DLD1 (cell line): ENCODE data around the gene DSE.
"Not testable (repeated sequence)": the region's sequence is repeated elsewhere in the genome, so short reads cannot be mapped to it uniquely, and the experiment has no call there.

Experiments
- in situ Hi-C: cut with HindIII; loops from 2 replicates; pipeline ENCODE4 v1.10.0; 2017; ENCODE audit warnings: low sequenced_read_pairs

DSE gene

DNA sequence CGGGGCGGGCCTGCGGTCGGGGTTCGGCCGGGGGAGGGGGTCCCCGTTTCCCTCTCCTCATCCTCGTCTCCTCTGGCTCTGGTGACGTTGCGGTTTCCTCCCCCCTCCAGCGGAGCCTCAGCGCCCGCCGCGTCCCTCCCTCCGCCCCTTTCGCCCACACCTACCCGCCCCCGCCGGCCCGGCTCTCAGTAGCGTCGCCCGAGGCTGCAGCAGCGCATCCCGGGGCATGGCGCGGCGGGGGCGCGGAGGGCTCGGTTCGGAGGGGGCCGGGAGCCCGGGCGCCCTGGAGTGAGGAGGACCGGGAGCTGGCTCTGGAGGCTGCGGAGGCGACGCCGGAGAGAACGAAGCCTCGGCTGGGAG lies at the start of gene DSE:
DSE (plus strand) TSS at position 188 of the 360 bp plus-strand sequence. CDS start 28,304 bp downstream, outside the sequence.
- in situ Hi-C loops = no loop called here

DNA sequence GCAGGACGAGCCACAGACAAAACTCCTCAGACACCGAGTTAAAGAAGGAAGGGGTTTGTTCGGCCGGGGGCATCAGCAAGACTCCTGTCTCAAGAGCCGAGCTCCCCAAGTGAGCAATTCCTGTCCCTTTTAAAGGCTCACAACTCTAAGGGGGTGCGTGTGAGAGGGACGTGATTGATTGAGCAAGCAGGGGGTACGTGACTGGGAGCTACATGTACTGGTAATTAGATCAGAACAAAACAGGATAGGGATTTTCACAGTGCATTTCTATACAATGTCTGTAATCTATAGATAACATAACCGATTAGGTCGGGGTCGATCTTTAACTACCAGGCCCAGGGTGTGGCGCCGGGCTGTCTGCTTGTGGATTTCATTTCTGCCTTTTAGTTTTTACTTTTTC lies 48.8 kb upstream of the DSE start:
- in situ Hi-C loops = not testable (repeated sequence)

DNA sequence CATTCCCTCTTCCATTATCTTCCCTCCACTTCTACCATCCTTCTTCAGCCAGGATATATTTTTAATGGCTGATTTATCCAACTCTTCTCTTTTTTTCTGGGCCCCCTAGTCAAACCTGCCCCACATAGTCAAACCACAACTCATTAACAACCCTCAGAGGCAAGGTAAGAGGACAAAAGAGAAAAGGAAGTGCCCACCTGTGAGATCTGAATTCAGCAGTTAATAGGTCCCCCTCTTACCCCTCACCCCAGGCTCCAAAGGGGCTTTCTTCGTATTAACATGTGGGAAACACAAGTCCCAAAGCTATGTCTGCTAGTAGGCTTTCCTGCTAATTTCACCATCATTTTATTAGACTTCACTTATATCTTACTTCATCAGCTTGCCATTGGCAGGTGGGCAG lies 46.9 kb upstream of the DSE start:
- in situ Hi-C loops = no loop called here

DNA sequence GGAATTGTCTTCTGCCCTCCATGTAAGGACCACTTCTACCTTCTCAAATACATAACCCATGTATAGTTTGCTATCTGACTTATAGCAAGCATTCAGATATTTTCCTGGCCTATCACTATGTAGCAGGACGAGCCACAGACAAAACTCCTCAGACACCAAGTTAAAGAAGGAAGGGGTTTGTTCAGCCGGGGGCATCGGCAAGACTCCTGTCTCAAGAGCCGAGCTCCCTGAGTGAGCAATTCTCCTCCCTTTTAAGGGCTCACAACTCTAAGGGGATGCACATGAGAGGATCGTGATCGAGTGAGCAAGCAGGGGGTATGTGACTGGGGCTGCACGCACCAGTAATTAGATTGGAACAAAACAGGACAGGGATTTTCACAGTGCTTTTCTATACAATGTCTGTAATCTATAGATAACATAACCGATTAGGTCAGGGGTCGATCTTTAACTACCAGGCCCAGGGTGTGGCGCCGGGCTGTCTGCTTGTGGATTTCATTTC lies 45.1 kb upstream of the DSE start:
- in situ Hi-C loops = not testable (repeated sequence)

DNA sequence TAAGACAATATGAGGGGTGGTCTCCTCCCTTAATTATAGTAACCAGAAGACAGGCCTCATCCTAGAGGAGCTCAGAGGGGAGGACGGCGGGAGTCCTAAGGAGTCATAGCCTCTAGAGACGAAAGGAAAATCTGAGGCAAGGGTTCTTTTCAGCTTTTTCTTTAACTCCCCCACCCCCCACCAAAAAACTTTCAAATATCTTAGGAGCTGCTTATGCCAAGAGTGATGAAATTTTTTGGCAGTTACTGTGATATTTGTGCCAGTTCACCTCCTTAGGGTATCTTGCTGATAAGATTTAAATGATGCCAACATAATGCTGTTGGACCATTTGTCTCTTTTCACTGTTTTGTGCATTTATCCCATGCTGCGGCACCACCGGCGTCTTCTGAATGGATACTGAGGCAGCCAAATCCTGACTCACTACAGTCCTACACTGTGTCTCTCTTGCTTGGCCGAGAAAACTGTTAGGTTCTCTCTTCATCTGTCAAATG lies 44.5 kb upstream of the DSE start:
- in situ Hi-C loops = no loop called here

DNA sequence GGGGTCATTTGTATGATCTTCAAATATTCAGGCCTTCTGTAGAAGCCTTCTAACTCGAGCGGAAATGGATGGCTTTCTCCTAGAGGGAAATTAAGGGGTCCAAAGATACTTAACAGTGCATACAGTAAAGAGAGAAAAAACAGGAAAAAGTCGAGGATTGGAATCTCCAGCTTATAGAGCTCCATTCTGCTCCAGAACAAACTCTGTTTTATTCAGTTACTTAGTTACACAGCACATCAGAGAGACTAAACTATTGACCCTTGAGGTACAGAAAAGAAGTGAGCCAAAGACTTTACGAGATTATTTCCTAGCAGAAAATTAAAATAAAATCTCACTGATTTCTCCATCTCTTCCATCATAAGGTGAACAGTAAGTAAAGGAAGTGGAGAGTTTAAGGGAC lies 43.8 kb upstream of the DSE start:
- in situ Hi-C loops = no loop called here

DNA sequence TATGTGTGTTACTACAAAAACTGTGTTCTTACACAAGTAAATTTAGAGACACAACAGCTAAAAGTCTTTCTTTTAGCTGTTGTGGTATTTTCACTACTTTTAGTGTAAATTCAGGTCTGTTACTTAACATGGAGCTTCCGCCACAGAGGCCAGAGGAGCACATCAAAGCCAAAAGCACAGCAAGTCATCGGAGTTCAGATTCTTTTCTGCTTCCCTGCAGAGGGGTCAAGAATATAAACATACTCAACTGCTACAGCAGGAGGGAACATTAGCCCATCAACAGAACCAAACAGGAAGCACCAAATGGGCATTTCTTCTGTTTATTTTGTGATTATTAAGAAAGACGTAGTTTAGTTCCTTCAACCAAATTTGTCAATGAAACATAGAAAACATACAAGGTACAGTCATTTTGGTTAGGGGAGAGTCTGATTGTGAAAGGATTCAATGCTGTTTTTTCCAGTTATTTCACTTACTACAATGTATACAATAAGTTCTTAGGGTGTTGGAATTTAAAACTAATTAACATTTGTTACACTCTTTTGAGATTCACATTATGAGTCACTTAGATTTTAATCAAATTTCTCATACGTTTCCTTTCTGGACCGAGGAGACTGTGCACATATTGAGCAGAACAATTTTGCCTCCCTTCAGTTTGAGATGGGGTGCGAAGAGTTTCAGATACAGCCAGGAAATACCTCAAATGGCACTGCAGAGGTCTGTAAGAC lies 42.8 kb upstream of the DSE start:
- in situ Hi-C loops = no loop called here

DNA sequence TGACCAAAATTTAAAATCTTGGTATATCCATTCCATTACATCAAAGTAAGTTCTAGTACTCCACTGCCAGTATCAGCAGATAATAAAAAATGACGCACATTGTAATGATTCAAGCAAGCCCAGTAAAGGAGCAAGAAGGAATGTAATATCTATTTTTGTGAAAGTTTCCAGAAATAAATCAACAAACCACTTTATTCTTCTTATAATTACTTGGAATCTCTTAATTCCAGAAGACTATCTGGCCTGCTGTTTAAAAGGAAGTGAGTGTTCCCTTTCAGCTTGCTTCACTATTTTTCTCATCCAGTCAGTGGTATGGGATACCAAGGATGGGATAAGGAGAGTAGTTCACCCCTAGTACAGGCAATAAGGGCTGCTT lies 42.2 kb upstream of the DSE start:
- in situ Hi-C loops = no loop called here

DNA sequence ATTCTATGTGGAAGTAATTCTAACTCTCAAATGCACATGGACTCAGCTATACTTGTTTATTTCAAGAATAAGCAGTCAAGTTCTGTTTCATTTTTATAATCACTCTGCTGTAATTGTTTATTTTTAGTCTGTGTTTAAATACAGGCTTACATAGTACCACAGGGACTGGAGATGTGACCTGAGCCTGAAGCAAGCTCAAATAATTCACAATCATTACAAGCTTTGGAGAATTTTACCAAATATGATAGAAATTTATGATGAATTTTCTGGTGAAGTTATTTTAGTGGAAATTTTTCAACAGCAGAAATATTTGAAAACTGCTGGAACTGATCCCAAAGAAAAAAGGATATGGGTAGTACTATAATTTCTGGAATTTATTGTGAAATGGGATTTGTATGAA lies 41.6 kb upstream of the DSE start:
- in situ Hi-C loops = no loop called here

DNA sequence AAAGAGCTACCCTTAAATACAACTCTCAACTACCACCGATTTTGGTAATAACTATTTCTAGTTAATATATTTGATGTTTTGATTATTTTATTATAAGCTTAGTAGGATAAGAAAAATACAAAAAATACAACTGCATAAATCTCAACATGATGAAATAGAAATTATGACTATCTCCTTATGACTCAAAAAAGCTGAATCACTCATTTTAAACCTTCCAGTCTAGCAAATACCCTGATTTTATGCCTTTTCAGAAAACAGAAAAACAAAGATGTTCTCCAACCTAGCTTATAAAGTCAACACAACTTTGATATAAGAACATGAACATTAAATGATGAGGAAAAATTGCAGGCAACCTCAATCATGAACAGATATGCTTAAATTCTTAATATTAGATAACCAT lies 40.2 kb upstream of the DSE start:
- in situ Hi-C loops = no loop called here

DNA sequence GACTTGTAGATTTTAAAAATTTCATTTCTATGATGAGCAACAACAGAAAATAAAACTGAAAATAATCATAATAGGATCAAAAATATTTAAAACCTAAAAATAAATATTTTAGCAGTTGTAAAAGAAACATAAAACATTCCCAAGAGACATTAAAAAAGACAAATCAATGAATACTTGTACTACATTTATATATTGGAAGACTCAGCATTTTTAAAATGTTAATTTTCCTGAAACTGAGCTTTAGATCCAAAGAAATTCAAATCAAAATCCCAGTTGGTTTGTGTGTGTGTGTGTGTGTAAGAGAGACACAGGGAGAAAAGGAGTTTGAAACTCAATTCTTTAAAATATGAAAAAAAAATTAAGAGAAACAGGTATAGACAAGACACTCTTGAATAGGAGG lies 38.7 kb upstream of the DSE start:
- in situ Hi-C loops = no loop called here

DNA sequence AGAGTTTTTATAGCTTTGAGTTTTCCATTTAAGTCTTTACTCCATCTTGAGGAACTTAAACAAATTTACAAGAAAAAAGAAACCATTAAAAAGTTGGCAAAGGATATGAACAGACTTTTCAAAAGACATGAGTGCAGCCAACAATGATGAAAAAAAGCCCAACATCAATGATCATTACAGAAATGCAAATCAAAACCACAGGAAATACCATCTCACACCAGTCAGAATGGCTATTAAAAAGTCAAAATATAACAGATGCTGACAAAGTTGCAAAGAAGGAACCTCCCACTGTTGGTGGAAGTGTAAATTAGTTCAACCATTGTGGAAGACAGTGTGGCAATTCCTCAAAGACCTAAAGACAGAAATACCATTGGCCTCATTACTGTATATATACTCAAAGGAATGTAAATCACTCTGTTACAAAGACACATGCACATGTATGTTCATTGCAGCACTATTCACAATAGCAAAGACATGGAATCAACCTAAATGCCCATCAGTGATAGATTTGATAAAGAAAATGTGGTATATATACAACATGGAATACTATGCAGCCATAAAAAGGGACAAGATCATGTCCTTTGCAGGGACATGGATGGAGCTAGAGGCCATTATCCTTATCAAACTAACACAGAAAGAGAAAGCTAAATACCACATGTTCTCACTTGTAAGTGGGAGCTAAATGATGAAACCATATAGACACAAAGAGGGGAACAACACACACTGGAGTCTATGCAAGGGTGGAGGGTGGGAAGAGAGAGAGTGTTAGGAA lies 35.9 kb upstream of the DSE start:
- in situ Hi-C loops = not testable (repeated sequence)

DNA sequence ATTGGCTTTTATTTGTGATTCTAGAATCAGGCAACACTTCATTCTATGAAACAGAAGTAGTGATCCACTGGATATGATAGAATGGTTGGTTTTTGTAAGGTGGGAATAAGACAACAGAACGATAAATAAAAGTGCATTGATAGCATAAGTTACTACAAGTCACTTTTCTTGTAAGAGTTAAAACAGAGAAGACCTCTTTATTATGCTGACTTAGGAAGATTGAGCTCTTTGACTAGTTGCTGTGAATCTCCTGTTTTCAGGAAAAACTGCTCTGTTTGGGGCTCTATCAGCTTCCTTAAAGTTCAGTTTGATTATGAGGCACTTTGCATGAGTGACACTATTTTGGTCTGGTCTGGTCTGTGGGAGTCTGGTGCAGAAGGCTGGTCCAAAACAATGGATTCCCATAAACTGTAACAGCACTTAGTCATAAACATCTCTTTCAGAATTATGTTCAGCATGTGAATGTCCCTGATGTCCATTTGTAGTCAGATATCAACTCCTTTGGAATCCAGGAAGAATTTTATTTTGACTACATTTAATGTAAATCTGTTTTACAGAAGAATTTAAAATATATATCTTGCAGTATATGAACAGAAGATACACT lies 35.0 kb upstream of the DSE start:
- in situ Hi-C loops = no loop called here

DNA sequence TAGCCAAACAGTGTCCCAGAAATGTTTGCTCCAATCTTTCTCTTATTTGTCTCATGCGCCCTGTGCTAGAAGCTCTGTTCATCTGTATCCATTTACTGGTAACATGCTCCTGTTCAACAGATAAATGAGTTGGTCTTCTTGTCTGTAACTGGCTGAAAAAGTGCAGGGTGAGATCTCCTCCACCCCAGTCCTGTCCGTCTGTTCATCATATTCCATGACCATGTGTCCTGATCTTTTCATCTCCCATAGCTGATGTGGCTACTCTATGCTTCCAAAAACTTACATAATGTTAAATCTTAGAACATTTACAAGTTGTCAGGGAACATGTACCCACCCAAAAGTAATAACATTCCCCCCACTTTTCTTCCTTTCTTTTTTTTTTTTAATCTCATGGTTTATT lies 31.8 kb upstream of the DSE start:
- in situ Hi-C loops = no loop called here

DNA sequence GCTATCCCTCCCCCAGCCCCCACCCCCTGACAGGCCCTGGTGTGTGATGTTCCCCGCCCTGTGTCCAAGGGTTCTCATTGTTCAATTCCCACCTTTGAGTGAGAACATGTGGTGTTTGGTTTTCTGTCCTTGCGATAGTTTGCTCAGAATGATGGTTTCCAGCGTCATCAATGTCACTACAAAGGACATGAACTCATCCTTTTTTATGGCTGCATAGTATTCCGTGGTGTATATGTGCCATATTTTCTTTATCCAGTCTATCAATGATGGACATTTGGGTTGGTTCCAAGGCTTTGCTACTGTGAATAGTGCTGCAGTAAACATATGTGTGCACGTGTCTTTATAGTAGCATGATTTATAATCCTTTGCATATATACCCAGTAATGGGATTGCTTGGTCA lies 30.1 kb upstream of the DSE start:
- in situ Hi-C loops = not testable (repeated sequence)

DNA sequence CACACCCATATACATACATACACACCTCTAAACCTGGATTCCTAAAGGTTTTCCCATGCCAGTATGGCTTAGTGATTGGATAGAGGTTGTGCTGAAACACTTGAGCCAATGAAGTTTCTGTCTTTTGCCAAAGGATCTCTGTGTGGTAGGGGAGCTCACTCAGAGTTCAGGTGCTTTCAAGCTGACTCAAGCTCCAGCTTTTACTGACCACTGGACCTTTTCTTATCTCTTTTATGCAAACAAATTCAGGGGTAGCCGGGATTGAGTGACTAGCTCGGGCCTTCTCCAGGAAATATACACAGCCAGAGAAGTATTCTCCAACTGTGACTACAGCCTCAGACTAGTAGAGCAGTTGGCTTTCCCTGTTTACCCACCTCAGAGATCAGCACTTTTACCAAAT lies 21.5 kb upstream of the DSE start:
- in situ Hi-C loops = no loop called here

DNA sequence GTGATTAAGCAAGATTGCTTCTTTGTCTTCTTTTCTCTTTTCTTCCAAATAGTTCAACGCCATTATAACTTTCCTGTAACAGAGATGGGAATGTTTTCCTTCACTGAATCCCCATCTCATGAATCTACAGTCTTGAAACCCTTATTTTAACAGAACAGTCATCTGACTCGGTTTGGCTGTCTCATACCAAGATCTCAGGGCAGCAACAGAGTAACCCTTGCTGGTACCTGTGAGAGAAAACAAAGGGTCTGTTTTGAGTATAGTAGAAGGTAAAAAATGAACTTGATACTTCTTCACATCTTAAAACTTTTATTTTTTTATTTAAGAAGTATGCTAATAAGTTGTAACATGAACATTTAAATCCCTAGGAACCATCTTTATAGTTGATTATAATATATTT lies 19.6 kb upstream of the DSE start:
- in situ Hi-C loops = no loop called here

DNA sequence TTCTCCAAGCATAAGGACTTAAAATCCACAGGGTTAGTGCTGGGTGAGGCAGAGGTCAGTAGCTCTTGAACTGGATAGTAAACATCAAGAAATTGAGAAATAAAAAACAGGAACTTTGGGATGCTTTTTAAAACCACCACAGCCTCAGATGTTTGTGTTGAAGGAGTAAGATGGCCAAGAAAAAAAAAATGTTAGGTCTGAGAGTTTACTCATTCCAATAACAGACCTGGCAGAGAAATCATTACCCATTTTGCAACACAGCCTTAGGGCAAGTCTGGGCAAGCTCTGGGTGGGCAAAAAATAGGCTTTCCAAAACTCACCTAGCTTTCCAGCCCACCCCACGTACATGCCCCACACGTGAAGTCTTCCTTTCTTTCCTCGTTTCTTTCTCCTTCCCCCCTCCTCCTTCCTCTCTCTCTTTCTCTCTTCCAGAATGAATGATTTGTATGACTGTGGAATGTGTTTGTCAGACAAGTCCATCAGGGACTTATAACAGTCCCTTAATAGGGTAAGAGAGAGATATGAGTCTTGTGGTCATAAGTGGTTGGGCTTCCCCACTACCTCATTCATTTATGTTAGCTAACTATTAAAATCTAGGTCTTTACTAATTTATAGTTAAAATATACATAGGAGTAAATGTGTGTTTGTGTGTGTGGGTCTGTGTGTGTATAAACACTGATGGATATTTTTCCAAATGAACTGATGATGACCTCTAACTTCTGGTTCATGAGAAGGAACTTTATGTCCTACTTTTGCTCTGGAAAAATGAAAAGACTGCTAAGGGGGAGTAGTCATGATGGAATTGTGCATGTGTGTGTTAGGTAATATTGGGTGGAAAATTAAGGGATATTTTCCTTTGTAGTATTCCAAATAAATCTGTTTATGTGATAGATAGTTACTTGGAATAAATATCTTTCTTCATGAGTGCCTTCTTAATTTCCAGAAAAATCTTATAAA lies 18.0 kb upstream of the DSE start:
- in situ Hi-C loops = no loop called here

DNA sequence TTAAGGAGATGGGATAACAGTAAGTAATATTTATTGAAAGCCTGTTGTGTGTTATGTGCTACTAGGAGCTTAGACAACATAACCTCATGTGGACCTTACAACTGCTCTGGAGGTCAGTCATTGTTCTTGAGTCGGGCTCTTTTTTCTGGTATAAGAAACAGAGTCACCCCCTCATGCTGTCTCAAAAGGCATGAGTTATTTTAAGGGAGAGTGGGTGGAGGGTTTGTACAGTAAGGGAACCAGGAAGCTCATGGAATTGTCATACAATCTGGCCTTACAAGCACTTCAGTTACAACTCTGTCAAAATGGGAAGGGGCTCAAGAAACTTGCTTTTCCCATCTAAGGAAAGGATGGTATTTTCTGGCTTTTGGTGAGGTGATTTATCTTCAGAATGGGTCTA lies 16.5 kb upstream of the DSE start:
- in situ Hi-C loops = no loop called here

DNA sequence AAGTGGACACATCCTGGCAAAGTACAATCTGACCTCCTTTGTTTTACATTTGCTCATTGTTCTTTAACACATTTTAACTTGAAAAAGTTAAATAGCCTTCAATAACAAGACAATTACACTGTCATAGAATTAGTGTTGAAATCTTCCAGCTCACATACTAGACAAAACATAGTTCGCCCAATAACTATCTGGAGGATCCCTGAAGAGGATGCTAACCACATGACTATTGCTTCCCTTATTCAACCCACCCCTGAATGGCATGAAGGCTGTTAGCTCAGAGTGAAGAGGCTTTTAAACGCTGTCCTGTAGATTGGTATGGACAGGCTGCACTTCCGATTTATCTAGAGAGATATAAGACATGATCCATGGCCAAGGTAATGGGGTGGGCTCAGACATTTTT lies 15.0 kb upstream of the DSE start:
- in situ Hi-C loops = no loop called here

DNA sequence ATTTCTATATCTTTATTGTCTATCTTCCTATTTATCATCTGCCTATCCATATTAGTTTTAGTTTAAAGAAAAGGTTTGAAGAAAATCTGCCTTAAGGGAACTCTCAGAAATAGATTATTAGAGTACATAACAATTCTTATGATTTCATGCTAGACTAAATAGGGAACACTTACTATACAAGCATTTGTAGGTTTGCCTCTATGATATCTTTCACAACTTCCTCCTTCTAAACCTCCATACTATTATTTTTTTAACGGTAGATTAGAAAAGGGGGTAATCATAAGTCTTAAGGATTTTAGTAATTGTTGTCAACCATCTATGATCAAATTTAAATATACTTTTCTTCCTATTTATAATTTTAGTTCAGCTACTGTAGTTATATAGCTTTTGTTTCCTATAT lies 11.6 kb upstream of the DSE start:
- in situ Hi-C loops = no loop called here
